Measurements from ENCODE around the gene S100A10. TPM values are rescaled to one million over a fixed set of nuclear protein-coding genes. Genes with fewer than 3 reads are reported as not detected.

The S100A10 gene
- total and polyA plus RNA-seq, 2 experiments from 2014 or later = 14.6 to 103 TPM

DNA sequence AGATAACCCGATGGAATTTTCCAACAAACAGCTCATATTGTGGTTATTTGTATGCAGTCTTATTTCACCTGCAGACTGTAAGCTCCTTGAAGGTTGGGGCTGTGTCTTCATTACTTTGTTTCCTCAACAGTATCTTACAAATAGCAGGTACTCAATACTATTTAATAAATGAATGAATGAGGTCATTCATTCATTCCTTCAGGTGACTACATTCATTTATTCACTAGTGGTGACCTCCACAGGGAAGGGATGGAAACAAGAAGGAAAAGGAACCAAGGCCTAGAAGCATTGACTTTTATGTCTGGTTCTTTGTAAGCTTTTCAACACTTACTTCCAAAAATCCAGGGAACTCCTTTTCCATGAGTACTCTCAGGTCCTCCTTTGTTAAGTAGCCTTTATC lies 7.9 kb downstream of the S100A10 start:
- H3K4me1 ChIP-seq (ENCODE audit: low read depth) = peaks cover 6% of the 10 kb centered on the region
- H3K36me3 ChIP-seq = no peaks in the 10 kb centered on the region
- H3K4me3 ChIP-seq = no peak overlapping the region
- no peak overlapping the region for H3K27ac ChIP-seq
- DNase-seq (ENCODE audit: low read depth in 1 of 2, low spot score in 1 of 2) = no peak
- TF ChIP-seq, protein P1, sequence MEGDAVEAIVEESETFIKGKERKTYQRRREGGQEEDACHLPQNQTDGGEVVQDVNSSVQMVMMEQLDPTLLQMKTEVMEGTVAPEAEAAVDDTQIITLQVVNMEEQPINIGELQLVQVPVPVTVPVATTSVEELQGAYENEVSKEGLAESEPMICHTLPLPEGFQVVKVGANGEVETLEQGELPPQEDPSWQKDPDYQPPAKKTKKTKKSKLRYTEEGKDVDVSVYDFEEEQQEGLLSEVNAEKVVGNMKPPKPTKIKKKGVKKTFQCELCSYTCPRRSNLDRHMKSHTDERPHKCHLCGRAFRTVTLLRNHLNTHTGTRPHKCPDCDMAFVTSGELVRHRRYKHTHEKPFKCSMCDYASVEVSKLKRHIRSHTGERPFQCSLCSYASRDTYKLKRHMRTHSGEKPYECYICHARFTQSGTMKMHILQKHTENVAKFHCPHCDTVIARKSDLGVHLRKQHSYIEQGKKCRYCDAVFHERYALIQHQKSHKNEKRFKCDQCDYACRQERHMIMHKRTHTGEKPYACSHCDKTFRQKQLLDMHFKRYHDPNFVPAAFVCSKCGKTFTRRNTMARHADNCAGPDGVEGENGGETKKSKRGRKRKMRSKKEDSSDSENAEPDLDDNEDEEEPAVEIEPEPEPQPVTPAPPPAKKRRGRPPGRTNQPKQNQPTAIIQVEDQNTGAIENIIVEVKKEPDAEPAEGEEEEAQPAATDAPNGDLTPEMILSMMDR (IDR thresholded peaks at IDR 0.05; ENCODE audit: low read depth, low read length) = no peak
- H3K27me3 ChIP-seq = peaks cover 9% of the 10 kb centered on the region
- no peaks in the 10 kb centered on the region for H3K9me3 ChIP-seq (ENCODE audit: low read depth)

DNA sequence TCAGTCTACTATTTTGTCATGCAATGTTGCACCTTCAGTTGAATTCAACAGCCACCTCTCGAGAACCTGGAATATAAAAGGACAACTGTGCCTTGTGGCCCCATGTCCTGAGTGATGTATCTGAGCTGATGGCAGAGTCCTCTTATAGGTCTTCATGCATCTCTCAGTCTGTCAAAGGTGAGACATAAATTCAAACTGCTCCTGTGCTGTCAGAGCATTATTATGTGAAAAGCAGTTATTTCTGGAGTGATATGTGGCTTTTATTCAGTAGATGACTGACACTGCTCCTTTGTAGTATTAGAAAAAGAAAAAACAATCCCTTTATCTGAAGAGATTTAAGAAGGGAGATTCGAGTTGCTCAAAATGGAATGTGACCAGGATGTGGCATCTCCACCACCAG lies 8.4 kb downstream of the S100A10 start:
- Histone ChIP-seq H3K27me3 (peaks cover 8% of the 10 kb centered on the region), H3K36me3 (no peaks in the 10 kb centered on the region), H3K9me3 (ENCODE audit: low read depth) (no peaks in the 10 kb centered on the region), H3K4me3 (no peak overlapping the region), H3K27ac (no peak overlapping the region), H3K4me1 (ENCODE audit: low read depth) (peaks cover 6% of the 10 kb centered on the region)
- TF ChIP-seq, protein P1 (IDR thresholded peaks at IDR 0.05; ENCODE audit: low read depth, low read length) = no peak
- no peak for DNase-seq (ENCODE audit: low read depth in 1 of 2, low spot score in 1 of 2)

DNA sequence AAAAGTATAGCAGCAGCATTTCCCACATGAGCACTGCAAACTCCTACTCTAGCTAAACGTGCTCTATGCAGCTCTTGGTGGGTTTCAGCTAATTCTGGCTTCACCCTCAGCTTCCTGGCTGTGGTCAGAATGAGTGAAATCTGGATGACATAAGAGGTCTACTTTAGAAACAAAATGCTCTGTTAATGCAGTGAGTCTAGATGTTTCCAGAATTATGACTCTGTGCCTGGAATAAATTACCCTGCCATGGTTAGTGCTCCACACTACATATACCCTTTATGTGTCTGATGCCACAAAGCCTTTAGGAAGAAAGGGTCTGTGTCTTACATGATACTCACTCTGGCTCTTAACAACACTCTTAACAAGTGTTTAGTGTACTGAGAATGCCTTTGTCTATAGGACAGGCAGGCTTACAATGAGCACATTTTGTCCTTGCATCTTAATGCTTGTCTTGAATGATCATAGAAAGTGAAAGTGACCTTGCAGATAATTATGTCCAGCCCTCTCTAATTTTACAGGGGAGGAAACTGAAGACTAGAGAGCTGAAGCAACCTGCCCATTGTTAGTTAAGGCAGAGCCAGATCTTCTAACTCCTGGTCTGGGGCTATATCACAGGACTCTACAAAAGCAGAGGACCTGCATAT lies 9.2 kb downstream of the S100A10 start:
- peaks cover 2% of the 10 kb centered on the region for H3K27me3 ChIP-seq
- H3K27ac ChIP-seq = no peak overlapping the region
- H3K4me1 ChIP-seq (ENCODE audit: low read depth) = peaks cover 6% of the 10 kb centered on the region
- no peaks in the 10 kb centered on the region for H3K36me3 ChIP-seq
- no peak overlapping the region for H3K4me3 ChIP-seq
- H3K9me3 ChIP-seq (ENCODE audit: low read depth) = no peaks in the 10 kb centered on the region
- TF ChIP-seq, protein P1 (IDR thresholded peaks at IDR 0.05; ENCODE audit: low read depth, low read length) = no peak
- DNase-seq (ENCODE audit: low read depth in 1 of 2, low spot score in 1 of 2) = no peak

DNA sequence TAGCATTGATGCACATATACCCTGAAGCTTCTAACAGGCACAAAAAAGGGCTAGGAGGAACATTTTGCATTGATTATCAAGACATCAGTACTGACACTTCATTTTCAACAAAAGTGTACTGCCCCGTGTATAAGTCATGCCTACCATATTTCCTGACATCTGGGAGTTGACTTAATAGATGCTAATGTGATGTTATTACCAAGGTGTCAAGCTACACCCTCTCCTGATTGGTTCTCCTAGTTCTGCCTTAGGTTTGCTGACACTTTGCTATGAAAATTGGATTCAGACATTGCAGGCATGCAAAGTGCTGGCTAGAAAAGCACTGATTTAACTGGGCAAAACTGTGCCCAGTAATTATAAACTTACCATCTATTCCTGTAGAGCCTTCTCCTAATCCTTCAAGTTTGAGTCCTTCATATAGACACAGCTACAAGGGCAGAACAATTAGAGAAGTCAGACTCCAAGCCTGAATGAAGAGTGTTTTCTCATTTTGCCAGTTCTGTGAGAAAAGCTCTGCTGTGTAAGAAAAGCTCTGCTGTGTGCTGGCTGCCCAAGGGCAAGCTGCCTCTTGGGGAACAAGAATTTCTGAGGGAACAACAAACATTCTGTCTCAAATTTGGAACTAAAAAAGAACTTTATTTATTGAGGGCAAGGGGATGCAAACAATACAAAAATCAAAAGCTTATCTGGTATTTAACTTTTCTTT lies 11.2 kb downstream of the S100A10 start:
- H3K36me3 ChIP-seq = no peaks in the 10 kb centered on the region
- no peaks in the 10 kb centered on the region for H3K4me1 ChIP-seq (ENCODE audit: low read depth)
- DNase-seq (ENCODE audit: low read depth in 1 of 2, low spot score in 1 of 2) = no peak
- no peaks in the 10 kb centered on the region for H3K27me3 ChIP-seq
- H3K27ac ChIP-seq = no peak overlapping the region
- TF ChIP-seq, protein P1 (IDR thresholded peaks at IDR 0.05; ENCODE audit: low read depth, low read length) = no peak
- H3K4me3 ChIP-seq = no peak overlapping the region
- no peaks in the 10 kb centered on the region for H3K9me3 ChIP-seq (ENCODE audit: low read depth)

DNA sequence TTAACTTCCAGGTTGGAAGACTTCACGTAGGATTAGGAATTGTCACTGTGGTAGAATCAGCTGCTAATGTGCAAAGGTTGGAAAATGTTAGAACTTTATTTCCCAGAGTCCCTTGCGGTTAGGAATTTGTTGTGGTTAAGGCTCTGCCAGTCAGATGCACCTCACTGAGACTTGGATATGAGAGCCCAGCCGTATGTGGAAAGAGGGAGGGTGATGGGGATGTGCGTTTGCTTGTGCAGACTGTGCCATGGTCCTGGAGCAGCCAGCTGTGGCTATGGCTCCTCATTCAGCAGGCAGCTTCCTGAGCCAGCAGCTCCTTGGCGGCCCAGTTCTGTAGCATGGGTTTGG lies 12.5 kb downstream of the S100A10 start:
- Histone ChIP-seq H3K36me3 (no peaks in the 10 kb centered on the region), H3K27ac (no peak overlapping the region), H3K4me1 (ENCODE audit: low read depth) (no peaks in the 10 kb centered on the region), H3K27me3 (no peaks in the 10 kb centered on the region), H3K9me3 (ENCODE audit: low read depth) (no peaks in the 10 kb centered on the region), H3K4me3 (no peak overlapping the region)
- TF ChIP-seq, protein P1 (IDR thresholded peaks at IDR 0.05; ENCODE audit: low read depth, low read length) = no peak
- DNase-seq (ENCODE audit: low read depth in 1 of 2, low spot score in 1 of 2) = peak in 1 of 2 donors; percentile 27
